Breast epithelium (tissue), 4 donors: ENCODE data around the gene TOB1. TPM values are rescaled to one million over a fixed set of nuclear protein-coding genes. Genes with fewer than 3 reads are reported as not detected.

Source experiments
- DNase-seq, 2 donors: peaks; one replicate each; pipeline ENCODE4 v3.0.0-alpha.2; 2019; ENCODE audit warnings: low spot score in 2 of 2
- H3K27ac ChIP-seq, 2 donors: fragments of 200-600 bp; sonication (generic) in 1 of 2; one replicate each; pipeline ENCODE4 v1.5.1; 2016 to 2019; ENCODE audit warnings: mild to moderate bottlenecking in 1 of 2
- H3K27me3 ChIP-seq, 2 donors: fragments of 200-600 bp; sonication (generic) in 1 of 2; one replicate each; pipeline versions ENCODE4 v1.5.1 to v1.6.0; 2017 to 2019; ENCODE audit warnings: control low read depth in 1 of 2, mild to moderate bottlenecking in 1 of 2
- H3K36me3 ChIP-seq: fragments of 200-600 bp; one replicate; pipeline ENCODE4 v1.5.1; 2019
- H3K4me1 ChIP-seq, 2 donors: fragments of 200-600 bp; sonication (generic); one replicate each; pipeline ENCODE4 v1.5.1; 2016 to 2019; ENCODE audit warnings: control low read depth in 1 of 2
- H3K4me3 ChIP-seq, 3 donors: fragments of 200-600 bp; sonication (generic); 1 replicate in 2 of 3; 2 replicates in 1 of 3; pipeline ENCODE4 v1.5.1; 2016 to 2019; ENCODE audit warnings: mild to moderate bottlenecking in 3 of 3, moderate library complexity in 2 of 3
- H3K9me3 ChIP-seq, 2 donors: fragments of 200-600 bp; sonication (generic) in 1 of 2; one replicate each; pipeline ENCODE4 v1.5.1; 2016 to 2019; ENCODE audit warnings: control low read depth in 1 of 2
- POLR2A ChIP-seq: fragments of 450-650 bp; IDR thresholded peaks from one replicate; pipeline ENCODE4 v1.6.1; 2016; ENCODE audit warnings: antibody characterized with exemption, mild to moderate bottlenecking, moderate library complexity
- POLR2AphosphoS5 ChIP-seq, 3 donors: sonication (generic); formaldehyde crosslinking; IDR thresholded peaks; one replicate each; pipeline ENCODE4 v1.6.1; 2017; ENCODE audit warnings: antibody characterized with exemption in 3 of 3
- intact Hi-C: fragments of 100-400 bp; cut with DNase I; formaldehyde crosslinking; loops from one replicate; pipeline ENCODE4 v1.15.1; 2023; ENCODE audit warnings: low total_unique reads
- total RNA-seq, 3 donors: library from RNA; depleted of rRNA; stranded (reverse); fragments of >200 nt; gene quantifications; one replicate each; pipeline ENCODE4 v1.1.0, GENCODE V29; 2016
- TF ChIP-seq, protein P1 (sequence below), 3 donors: fragments of 450-650 bp; IDR thresholded peaks; one replicate each; pipeline ENCODE4 v1.5.1; 2016 to 2017; ENCODE audit warnings: antibody characterized with exemption in 3 of 3, mild to moderate bottlenecking in 3 of 3, moderate library complexity in 3 of 3

The TOB1 gene
- total RNA-seq, 3 donors from 2014 or later = 12.6 to 145 (median 54.1) TPM

DNA sequence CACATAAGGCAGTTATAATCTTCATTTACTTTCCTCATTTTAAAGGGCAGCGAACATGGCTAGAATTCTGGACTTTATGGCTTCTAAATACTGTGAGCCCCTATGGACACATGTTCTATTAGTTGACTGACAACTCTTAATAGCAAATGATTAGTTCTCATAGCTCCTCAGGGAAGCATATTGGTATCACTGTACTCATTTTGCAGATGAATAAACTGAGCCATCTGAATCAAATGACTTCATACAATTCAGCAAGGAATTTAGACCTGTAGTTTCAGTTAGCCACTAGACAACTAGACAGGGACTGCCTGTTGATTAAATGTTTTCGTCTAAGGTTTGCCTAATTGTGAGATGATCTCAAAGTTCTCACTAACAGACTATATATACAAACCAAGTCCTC, 9.7 kb downstream of the TOB1 start:
- H3K4me3 ChIP-seq = no peak overlapping the region
- TF ChIP-seq POLR2AphosphoS5 (IDR thresholded peaks at IDR 0.05) (no peak), POLR2A (no peak)
- TF ChIP-seq, protein P1, sequence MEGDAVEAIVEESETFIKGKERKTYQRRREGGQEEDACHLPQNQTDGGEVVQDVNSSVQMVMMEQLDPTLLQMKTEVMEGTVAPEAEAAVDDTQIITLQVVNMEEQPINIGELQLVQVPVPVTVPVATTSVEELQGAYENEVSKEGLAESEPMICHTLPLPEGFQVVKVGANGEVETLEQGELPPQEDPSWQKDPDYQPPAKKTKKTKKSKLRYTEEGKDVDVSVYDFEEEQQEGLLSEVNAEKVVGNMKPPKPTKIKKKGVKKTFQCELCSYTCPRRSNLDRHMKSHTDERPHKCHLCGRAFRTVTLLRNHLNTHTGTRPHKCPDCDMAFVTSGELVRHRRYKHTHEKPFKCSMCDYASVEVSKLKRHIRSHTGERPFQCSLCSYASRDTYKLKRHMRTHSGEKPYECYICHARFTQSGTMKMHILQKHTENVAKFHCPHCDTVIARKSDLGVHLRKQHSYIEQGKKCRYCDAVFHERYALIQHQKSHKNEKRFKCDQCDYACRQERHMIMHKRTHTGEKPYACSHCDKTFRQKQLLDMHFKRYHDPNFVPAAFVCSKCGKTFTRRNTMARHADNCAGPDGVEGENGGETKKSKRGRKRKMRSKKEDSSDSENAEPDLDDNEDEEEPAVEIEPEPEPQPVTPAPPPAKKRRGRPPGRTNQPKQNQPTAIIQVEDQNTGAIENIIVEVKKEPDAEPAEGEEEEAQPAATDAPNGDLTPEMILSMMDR (IDR thresholded peaks at IDR 0.05) = no peak
- no peaks in the 10 kb centered on the region for H3K4me1 ChIP-seq
- DNase-seq = no peak
- H3K27me3 ChIP-seq = no peaks in the 10 kb centered on the region
- no peaks in the 10 kb centered on the region for H3K36me3 ChIP-seq
- intact Hi-C loops = no loop called here
- H3K9me3 ChIP-seq = no peaks in the 10 kb centered on the region
- H3K27ac ChIP-seq = no peak overlapping the region

DNA sequence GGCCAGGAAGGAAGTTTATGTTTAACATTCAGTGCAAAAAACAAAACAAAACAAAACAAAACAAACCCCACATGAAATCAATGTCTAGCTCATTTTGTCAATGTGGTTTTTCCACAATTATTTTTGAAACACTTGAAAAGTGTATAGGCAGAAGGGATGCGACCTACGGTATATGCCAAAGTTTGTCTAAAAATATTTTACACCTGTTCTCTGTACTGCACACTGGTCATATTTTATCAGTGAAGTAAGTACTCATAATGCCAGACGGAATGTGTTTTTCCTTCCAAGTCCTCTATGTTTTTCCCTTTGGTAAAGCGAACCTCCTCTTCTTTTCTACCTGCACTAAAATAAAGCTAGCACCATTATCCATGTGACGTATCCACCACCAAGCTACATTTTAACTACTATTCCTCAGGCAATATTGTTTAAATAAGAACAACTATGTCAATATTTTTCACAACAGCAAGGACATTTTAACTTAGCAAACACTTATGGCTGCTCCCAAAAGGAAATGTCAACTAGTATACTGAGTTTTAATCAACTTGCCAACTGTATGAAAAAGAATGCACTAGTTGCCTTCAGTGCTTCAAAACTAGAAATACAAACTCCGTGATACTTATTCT, 10.3 kb downstream of the TOB1 start:
- intact Hi-C loops = no loop called here
- no peak overlapping the region for H3K27ac ChIP-seq
- H3K36me3 ChIP-seq = no peaks in the 10 kb centered on the region
- H3K9me3 ChIP-seq = no peaks in the 10 kb centered on the region
- H3K4me3 ChIP-seq = no peak overlapping the region
- H3K27me3 ChIP-seq = no peaks in the 10 kb centered on the region
- no peak for DNase-seq
- TF ChIP-seq, protein P1 (IDR thresholded peaks at IDR 0.05) = no peak
- TF ChIP-seq POLR2AphosphoS5 (IDR thresholded peaks at IDR 0.05) (no peak), POLR2A (no peak)
- no peaks in the 10 kb centered on the region for H3K4me1 ChIP-seq

DNA sequence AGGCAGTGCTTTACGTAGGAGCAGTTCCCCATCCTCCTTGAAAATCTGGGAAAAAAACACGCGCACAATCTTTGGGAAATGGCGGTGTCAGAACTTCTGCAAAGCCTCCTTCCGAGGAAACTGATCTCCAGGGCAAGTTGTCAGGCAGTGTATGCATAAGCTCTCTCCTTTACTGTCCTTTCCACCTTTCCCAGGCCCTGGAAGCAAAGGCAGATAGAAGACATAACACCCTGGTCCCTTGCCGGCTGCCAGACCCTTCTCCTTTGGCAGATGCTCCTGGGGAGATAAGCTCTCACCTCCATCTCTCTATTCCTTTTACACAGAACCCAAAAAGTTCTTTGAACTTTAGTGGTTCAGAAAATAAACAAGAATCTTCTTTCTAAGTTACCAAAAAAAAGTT, 12.4 kb downstream of the TOB1 start:
- intact Hi-C loops = loop anchor here (5.0 kb wide), 1 partner anchor 99 kb away; no protein-coding TSS in a partner anchor
- H3K27me3 ChIP-seq = no peaks in the 10 kb centered on the region
- no peak for DNase-seq
- H3K27ac ChIP-seq = no peak overlapping the region
- H3K36me3 ChIP-seq = no peaks in the 10 kb centered on the region
- no peaks in the 10 kb centered on the region for H3K9me3 ChIP-seq
- TF ChIP-seq POLR2A = no peak
- no peak for TF ChIP-seq POLR2AphosphoS5 (IDR thresholded peaks at IDR 0.05)
- TF ChIP-seq, protein P1 (IDR thresholded peaks at IDR 0.05) = no peak
- H3K4me3 ChIP-seq = no peak overlapping the region
- no peaks in the 10 kb centered on the region for H3K4me1 ChIP-seq

DNA sequence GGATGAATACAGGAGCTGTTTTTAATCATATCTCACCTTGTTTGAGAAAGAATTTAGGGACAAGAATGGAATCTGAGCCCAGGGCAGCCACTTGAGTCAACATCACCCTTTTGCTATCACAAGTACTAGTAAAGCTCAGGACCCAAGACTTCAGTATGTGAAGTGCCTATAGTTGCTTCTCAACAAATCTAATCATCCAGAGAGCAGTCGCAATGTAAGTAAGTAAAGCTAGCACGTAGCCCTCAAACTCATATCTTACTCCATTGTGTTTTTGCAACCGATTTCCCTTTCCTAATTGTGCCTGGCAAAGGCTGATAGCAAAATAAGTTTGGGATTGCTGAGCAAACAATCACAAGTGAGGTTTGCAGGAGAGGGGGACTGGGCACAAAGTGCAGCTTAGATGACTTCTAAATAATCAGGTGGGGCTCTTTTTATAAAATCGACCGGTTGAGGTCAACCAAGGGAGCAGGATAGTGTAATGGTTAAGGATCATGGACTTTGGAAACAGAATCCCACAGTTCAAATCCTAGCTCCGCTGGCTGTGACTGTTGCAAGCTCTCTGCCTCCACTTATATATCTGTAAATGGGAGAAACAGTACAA, 13.0 kb downstream of the TOB1 start:
- Histone ChIP-seq H3K27me3 (no peaks in the 10 kb centered on the region), H3K9me3 (no peaks in the 10 kb centered on the region), H3K4me1 (no peaks in the 10 kb centered on the region), H3K4me3 (no peak overlapping the region), H3K27ac (peak overlapping the region in 1 of 2 donors; percentile 68), H3K36me3 (no peaks in the 10 kb centered on the region)
- no peak for DNase-seq
- TF ChIP-seq, protein P1 (IDR thresholded peaks at IDR 0.05) = no peak
- no peak for TF ChIP-seq POLR2A
- TF ChIP-seq POLR2AphosphoS5 (IDR thresholded peaks at IDR 0.05) = no peak
- intact Hi-C loops = loop anchor here (5.0 kb wide), 1 partner anchor 99 kb away; no protein-coding TSS in a partner anchor

DNA sequence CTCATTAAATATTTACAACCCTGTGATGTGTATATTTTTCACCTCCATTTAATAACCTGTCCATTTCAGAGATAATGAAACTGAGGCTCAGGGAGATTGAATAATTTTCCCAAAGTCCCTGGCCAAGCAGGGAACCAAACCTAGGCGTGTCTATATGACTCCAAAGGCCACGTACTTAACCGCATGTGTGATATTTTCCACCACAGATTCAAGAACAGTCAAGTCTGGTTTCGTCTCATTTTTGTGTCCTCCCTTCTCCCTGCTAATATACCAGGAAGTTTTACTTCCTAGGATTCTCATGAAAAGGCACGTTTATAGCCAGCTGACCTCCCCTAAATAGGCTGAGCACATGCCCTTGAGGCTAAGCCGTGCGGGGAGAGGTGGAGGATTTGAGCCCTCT, 15.5 kb downstream of the TOB1 start:
- DNase-seq = no peak
- no peaks in the 10 kb centered on the region for H3K4me1 ChIP-seq
- intact Hi-C loops = loop anchor here (5.0 kb wide), 1 partner anchor 102 kb away; no protein-coding TSS in a partner anchor
- H3K27me3 ChIP-seq = no peaks in the 10 kb centered on the region
- no peak overlapping the region for H3K4me3 ChIP-seq
- no peaks in the 10 kb centered on the region for H3K36me3 ChIP-seq
- no peaks in the 10 kb centered on the region for H3K9me3 ChIP-seq
- H3K27ac ChIP-seq = no peak overlapping the region
- no peak for TF ChIP-seq POLR2AphosphoS5 (IDR thresholded peaks at IDR 0.05)
- TF ChIP-seq, protein P1 (IDR thresholded peaks at IDR 0.05) = no peak
- no peak for TF ChIP-seq POLR2A
